Liver (tissue), 9 donors: Measurements from ENCODE around the gene THAP4. TPM values are rescaled to one million over a fixed set of nuclear protein-coding genes. Genes with fewer than 3 reads are reported as not detected.

Source experiments
- DNase-seq: peaks from one replicate; pipeline ENCODE4 v3.0.0-alpha.2; 2017; ENCODE audit warnings: low spot score
- H3K27ac ChIP-seq, 2 donors: one replicate each; pipeline ENCODE4 v1.7.0; 2013; ENCODE audit warnings: inconsistent platforms in 2 of 2, low read length in 2 of 2, control low read depth in 1 of 2, low read depth in 1 of 2, mild to moderate bottlenecking in 1 of 2
- H3K27me3 ChIP-seq, 4 donors: one replicate each; pipeline versions ENCODE4 v1.6.1 to v1.7.0; 2013; ENCODE audit warnings: low read length in 3 of 4, inconsistent platforms in 1 of 4, mild to moderate bottlenecking in 1 of 4, moderate library complexity in 1 of 4; ENCODE audit not compliant: control insufficient read depth in 4 of 4, insufficient read depth in 4 of 4
- H3K36me3 ChIP-seq, 4 donors: one replicate each; pipeline versions ENCODE4 v1.6.1 to v1.7.0; 2013; ENCODE audit warnings: low read length in 3 of 4, mild to moderate bottlenecking in 3 of 4, low read depth in 1 of 4, moderate library complexity in 1 of 4; ENCODE audit not compliant: control insufficient read depth in 4 of 4, insufficient read depth in 3 of 4
- H3K4me1 ChIP-seq, 4 donors: one replicate each; pipeline versions ENCODE4 v1.6.1 to v1.7.0; 2013; ENCODE audit warnings: low read length in 3 of 4, mild to moderate bottlenecking in 3 of 4, moderate library complexity in 1 of 4; ENCODE audit not compliant: control insufficient read depth in 4 of 4, insufficient read depth in 4 of 4
- H3K4me3 ChIP-seq, 3 donors: one replicate each; pipeline versions ENCODE4 v1.6.1 to v1.7.0; 2013; ENCODE audit warnings: low read length in 3 of 3, control low read depth in 1 of 3, low read depth in 1 of 3, mild to moderate bottlenecking in 1 of 3
- H3K9ac ChIP-seq, 2 donors: one replicate each; pipeline ENCODE4 v1.7.0; 2013; ENCODE audit warnings: low read length in 2 of 2, mild to moderate bottlenecking in 2 of 2, moderate library complexity in 2 of 2, control low read depth in 1 of 2, low read depth in 1 of 2
- H3K9me3 ChIP-seq, 4 donors: one replicate each; pipeline versions ENCODE4 v1.6.1 to v1.7.0; 2013; ENCODE audit warnings: low read length in 3 of 4; ENCODE audit not compliant: control insufficient read depth in 4 of 4
- ATF3 ChIP-seq: IDR thresholded peaks from 2 replicates; pipeline ENCODE4 v1.6.1; 2016; ENCODE audit warnings: antibody characterized with exemption
- EGR1 ChIP-seq, 2 donors: IDR thresholded peaks; 2 replicates each; pipeline ENCODE4 v1.6.1; 2016 to 2018; ENCODE audit warnings: antibody characterized with exemption in 2 of 2, low read depth in 2 of 2
- FOXA2 ChIP-seq: IDR thresholded peaks from 2 replicates; pipeline ENCODE4 v1.6.1; 2016; ENCODE audit warnings: antibody characterized with exemption
- GABPA ChIP-seq, 2 donors: IDR thresholded peaks in 1 of 2; conservative IDR thresholded peaks in 1 of 2; 2 replicates each; pipeline ENCODE4 v1.6.1; 2016; ENCODE audit warnings: antibody characterized with exemption in 2 of 2, mild to moderate bottlenecking in 1 of 2, moderate library complexity in 1 of 2
- HNF4G ChIP-seq: IDR thresholded peaks from 2 replicates; pipeline ENCODE4 v1.6.1; 2016; ENCODE audit warnings: antibody characterized with exemption
- JUND ChIP-seq, 2 donors: IDR thresholded peaks; 2 replicates each; pipeline ENCODE4 v1.6.1; 2016; ENCODE audit warnings: antibody characterized with exemption in 2 of 2
- NR2F2 ChIP-seq: IDR thresholded peaks from 2 replicates; pipeline ENCODE4 v1.6.1; 2016; ENCODE audit warnings: antibody characterized with exemption
- RAD21 ChIP-seq, 2 donors: IDR thresholded peaks; 2 replicates each; pipeline ENCODE4 v1.6.1; 2016; ENCODE audit warnings: antibody characterized with exemption in 2 of 2, mild to moderate bottlenecking in 2 of 2
- SP1 ChIP-seq: IDR thresholded peaks from 2 replicates; pipeline ENCODE4 v1.6.1; 2018; ENCODE audit warnings: antibody characterized with exemption, mild to moderate bottlenecking
- TAF1 ChIP-seq: conservative IDR thresholded peaks from 2 replicates; pipeline ENCODE4 v1.6.1; 2016; ENCODE audit warnings: antibody characterized with exemption, mild to moderate bottlenecking
- YY1 ChIP-seq: IDR thresholded peaks from 2 replicates; pipeline ENCODE4 v1.6.1; 2016; ENCODE audit warnings: antibody characterized with exemption, mild to moderate bottlenecking
- ZBTB33 ChIP-seq: IDR thresholded peaks from 2 replicates; pipeline ENCODE4 v1.6.1; 2016; ENCODE audit warnings: antibody characterized with exemption
- WGBS: extraction: QIAGEN DNeasy Blood & Tissue Kit; methylation state at CpG from one replicate; pipeline ENCODE4 v1.1.7; 2013; 5-methylcytosine and 5-hydroxymethylcytosine counted together
- polyA plus RNA-seq, 2 donors: library from polyadenylated mRNA; stranded (reverse) in 1 of 2; unstranded in 1 of 2; fragments of 200-250 nt in 1 of 2; fragments of >200 nt in 1 of 2; fragmentation: Nextera tagmentation in 1 of 2; extraction: Ambion mirVana in 1 of 2; gene quantifications; one replicate each; pipeline versions ENCODE4 v1.2.1 to v1.2.3, GENCODE V29; 2013 to 2015
- total RNA-seq, 2 donors: library from RNA; depleted of rRNA; stranded (reverse); fragments of >200 nt; gene quantifications; one replicate each; pipeline ENCODE4 v1.2.3, GENCODE V29; 2014
- TF ChIP-seq, protein P1 (sequence below): IDR thresholded peaks from 2 replicates; pipeline ENCODE4 v1.6.1; 2016; ENCODE audit warnings: antibody characterized with exemption, mild to moderate bottlenecking
- TF ChIP-seq, protein P2 (sequence below): fragments of 150-350 bp; IDR thresholded peaks from 2 replicates; pipeline ENCODE4 v1.5.1; 2017; ENCODE audit warnings: improper control_type of control experiment, low read depth, low read length; ENCODE audit not compliant: missing input control
- donor health status: healthy.
- donor health status: healthy.
- donor health status: healthy.
- donor health status: healthy.
- donor health status: healthy.

The THAP4 gene
- total and polyA plus RNA-seq, 4 donors, result 16.8 to 33.1 (median 22.7) TPM

GRCh38 chr2:241538838-241539615 is 97.9 kb downstream of the THAP4 start:
- 91% methylated on average over 15 of the region's 15 CpGs for WGBS
- peaks cover 0 to 1% (median 0%) of the 10 kb centered on the region in 4 donors for H3K9me3 ChIP-seq
- no peak overlapping the region for H3K9ac ChIP-seq
- H3K4me1 ChIP-seq, result peaks cover 5 to 7% (median 6%) of the 10 kb centered on the region in 4 donors
- H3K27me3 ChIP-seq, result peaks cover 0 to 3% (median under 1%) of the 10 kb centered on the region in 4 donors
- H3K27ac ChIP-seq, result no peak overlapping the region
- TF ChIP-seq ZBTB33 (no peak), YY1 (no peak), RAD21 (IDR thresholded peaks at IDR 0.05) (no peak), SP1 (no peak), HNF4G (no peak), NR2F2 (no peak), JUND (IDR thresholded peaks at IDR 0.05) (no peak), TAF1 (no peak), ATF3 (no peak), FOXA2 (no peak), EGR1 (IDR thresholded peaks at IDR 0.05; ENCODE audit: low read depth in 2 of 2) (no peak), GABPA (IDR thresholded peaks at IDR 0.05 in 1 of 2, conservative IDR thresholded peaks at IDR 0.05 in 1 of 2) (no peak)
- TF ChIP-seq, protein P1, sequence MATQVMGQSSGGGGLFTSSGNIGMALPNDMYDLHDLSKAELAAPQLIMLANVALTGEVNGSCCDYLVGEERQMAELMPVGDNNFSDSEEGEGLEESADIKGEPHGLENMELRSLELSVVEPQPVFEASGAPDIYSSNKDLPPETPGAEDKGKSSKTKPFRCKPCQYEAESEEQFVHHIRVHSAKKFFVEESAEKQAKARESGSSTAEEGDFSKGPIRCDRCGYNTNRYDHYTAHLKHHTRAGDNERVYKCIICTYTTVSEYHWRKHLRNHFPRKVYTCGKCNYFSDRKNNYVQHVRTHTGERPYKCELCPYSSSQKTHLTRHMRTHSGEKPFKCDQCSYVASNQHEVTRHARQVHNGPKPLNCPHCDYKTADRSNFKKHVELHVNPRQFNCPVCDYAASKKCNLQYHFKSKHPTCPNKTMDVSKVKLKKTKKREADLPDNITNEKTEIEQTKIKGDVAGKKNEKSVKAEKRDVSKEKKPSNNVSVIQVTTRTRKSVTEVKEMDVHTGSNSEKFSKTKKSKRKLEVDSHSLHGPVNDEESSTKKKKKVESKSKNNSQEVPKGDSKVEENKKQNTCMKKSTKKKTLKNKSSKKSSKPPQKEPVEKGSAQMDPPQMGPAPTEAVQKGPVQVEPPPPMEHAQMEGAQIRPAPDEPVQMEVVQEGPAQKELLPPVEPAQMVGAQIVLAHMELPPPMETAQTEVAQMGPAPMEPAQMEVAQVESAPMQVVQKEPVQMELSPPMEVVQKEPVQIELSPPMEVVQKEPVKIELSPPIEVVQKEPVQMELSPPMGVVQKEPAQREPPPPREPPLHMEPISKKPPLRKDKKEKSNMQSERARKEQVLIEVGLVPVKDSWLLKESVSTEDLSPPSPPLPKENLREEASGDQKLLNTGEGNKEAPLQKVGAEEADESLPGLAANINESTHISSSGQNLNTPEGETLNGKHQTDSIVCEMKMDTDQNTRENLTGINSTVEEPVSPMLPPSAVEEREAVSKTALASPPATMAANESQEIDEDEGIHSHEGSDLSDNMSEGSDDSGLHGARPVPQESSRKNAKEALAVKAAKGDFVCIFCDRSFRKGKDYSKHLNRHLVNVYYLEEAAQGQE, result no peak
- TF ChIP-seq, protein P2, sequence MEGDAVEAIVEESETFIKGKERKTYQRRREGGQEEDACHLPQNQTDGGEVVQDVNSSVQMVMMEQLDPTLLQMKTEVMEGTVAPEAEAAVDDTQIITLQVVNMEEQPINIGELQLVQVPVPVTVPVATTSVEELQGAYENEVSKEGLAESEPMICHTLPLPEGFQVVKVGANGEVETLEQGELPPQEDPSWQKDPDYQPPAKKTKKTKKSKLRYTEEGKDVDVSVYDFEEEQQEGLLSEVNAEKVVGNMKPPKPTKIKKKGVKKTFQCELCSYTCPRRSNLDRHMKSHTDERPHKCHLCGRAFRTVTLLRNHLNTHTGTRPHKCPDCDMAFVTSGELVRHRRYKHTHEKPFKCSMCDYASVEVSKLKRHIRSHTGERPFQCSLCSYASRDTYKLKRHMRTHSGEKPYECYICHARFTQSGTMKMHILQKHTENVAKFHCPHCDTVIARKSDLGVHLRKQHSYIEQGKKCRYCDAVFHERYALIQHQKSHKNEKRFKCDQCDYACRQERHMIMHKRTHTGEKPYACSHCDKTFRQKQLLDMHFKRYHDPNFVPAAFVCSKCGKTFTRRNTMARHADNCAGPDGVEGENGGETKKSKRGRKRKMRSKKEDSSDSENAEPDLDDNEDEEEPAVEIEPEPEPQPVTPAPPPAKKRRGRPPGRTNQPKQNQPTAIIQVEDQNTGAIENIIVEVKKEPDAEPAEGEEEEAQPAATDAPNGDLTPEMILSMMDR, result no peak
- H3K36me3 ChIP-seq, result no peaks in the 10 kb centered on the region
- DNase-seq, result no peak
- no peak overlapping the region for H3K4me3 ChIP-seq
